HepG2 (cell line): ENCODE data around the gene CEP43. TPM values are rescaled to one million over a fixed set of nuclear protein-coding genes. Genes with fewer than 3 reads are reported as not detected.

Experiments used
- ATAC-seq: fragments of 200-7000 bp; cut with Tn5 transposase; 3 replicates; pipeline ENCODE4 v1.9.1; 2020; ENCODE audit warnings: mild to moderate bottlenecking, moderate library complexity
- BruUV-seq: library from RNA; stranded (reverse); fragments of 400-500 nt; replicated peaks from 2 replicates; lab custom pipeline; 2021; lab: Mats Ljungman, UMichigan
- CTCF ChIA-PET: fragments of 300-600 bp; formaldehyde crosslinking; extraction: SDS; loops from one replicate; lab custom pipeline; 2021; ENCODE audit warnings: low total read pairs, inconsistent platforms, low intra/inter-chr PET ratio; lab: Yijun Ruan, JAX
- POLR2A ChIA-PET: fragments of 350-600 bp; sonication (Branson Sonifier 250); formaldehyde crosslinking; loops from one replicate; lab custom pipeline; 2020; ENCODE audit warnings: antibody characterized with exemption, inconsistent platforms; lab: Yijun Ruan, JAX
- DNase-seq: peaks from one replicate; pipeline ENCODE4 v3.0.0-alpha.2; 2015; ENCODE audit warnings: low spot score
- FAIRE-seq: peaks from 3 replicates; lab custom pipeline; 2011; peaks lifted over from hg19 to GRCh38; lab: Jason Lieb, UNC
- H2AFZ ChIP-seq: one replicate; pipeline ENCODE4 v1.6.1; 2011; ENCODE audit warnings: low read length, inconsistent platforms
- H3K27ac ChIP-seq: fragments of 300-600 bp; 3 replicates; pipeline ENCODE4 v1.8.0; 2011; ENCODE audit warnings: mixed run types, mild to moderate bottlenecking, mixed read lengths, low read length, inconsistent platforms; ENCODE audit not compliant: insufficient read depth; ENCODE audit errors: extremely low read length
- H3K27me3 ChIP-seq, 2 experiments: fragments of 200-600 bp in 1 of 2; 2 replicates in 1 of 2; 3 replicates in 1 of 2; pipeline versions ENCODE4 v1.6.0 to v1.8.0; 2011; ENCODE audit warnings: low read length in 2 of 2, mild to moderate bottlenecking in 2 of 2, moderate library complexity in 2 of 2, inconsistent platforms in 1 of 2; ENCODE audit not compliant: insufficient read depth in 2 of 2, control insufficient read depth in 1 of 2
- H3K36me3 ChIP-seq, 2 experiments: fragments of 200-600 bp in 1 of 2; replicated peaks in 1 of 2; 2 replicates in 1 of 2; 3 replicates in 1 of 2; pipeline versions ENCODE4 v1.5.1 to v1.8.0; 2011; ENCODE audit warnings: low read length in 2 of 2, inconsistent platforms in 1 of 2; ENCODE audit not compliant: insufficient read depth in 2 of 2, control insufficient read depth in 1 of 2
- H3K4me1 ChIP-seq: 2 replicates; pipeline ENCODE4 v1.5.1; 2012; ENCODE audit warnings: low read length, inconsistent platforms; ENCODE audit not compliant: insufficient read depth
- H3K4me2 ChIP-seq: 2 replicates; pipeline ENCODE4 v1.6.0; 2011; ENCODE audit warnings: low read depth, low read length, inconsistent platforms
- H3K4me3 ChIP-seq, 3 experiments: fragments of 200-600 bp in 1 of 3; sonication (generic), shearing (Covaris generic) in 1 of 3; replicated peaks in 1 of 3; 2 replicates each; pipeline ENCODE4 v1.5.1; 2011 to 2016; ENCODE audit warnings: low read length in 3 of 3, inconsistent platforms in 2 of 3, low read depth in 2 of 3, mild to moderate bottlenecking in 2 of 3, control low read depth in 1 of 3, mixed read lengths in 1 of 3; ENCODE audit not compliant: insufficient read depth in 1 of 3
- H3K79me2 ChIP-seq: one replicate; pipeline ENCODE4 v1.6.1; 2011; ENCODE audit warnings: low read length, inconsistent platforms; ENCODE audit not compliant: insufficient read depth
- H3K9ac ChIP-seq: 2 replicates; pipeline ENCODE4 v1.6.0; 2011; ENCODE audit warnings: mild to moderate bottlenecking, low read depth, low read length, inconsistent platforms; ENCODE audit not compliant: insufficient read depth
- H3K9me3 ChIP-seq: 2 replicates; pipeline ENCODE4 v1.5.1; 2012; ENCODE audit warnings: mild to moderate bottlenecking, low read length
- H4K20me1 ChIP-seq: 2 replicates; pipeline ENCODE4 v1.6.0; 2011; ENCODE audit warnings: inconsistent platforms, mild to moderate bottlenecking, low read length, moderate library complexity; ENCODE audit not compliant: insufficient read depth
- CENPT ChIP-seq: sonication (generic); formaldehyde crosslinking; IDR thresholded peaks from 2 replicates; pipeline ENCODE4 v1.8.0; 2022; ENCODE audit warnings: low read depth, mild to moderate bottlenecking, moderate library complexity, missing genetic modification reagents
- FLYWCH1 ChIP-seq: sonication (generic); formaldehyde crosslinking; IDR thresholded peaks from 2 replicates; pipeline ENCODE4 v1.8.1; 2023; ENCODE audit warnings: mild to moderate bottlenecking, missing genetic modification reagents
- HNRNPUL1 ChIP-seq: fragments of 200-400 bp; formaldehyde crosslinking; IDR thresholded peaks from 2 replicates; pipeline ENCODE4 v1.6.1; 2017; ENCODE audit warnings: low read depth, mild to moderate bottlenecking, low read length, moderate library complexity
- JUND ChIP-seq: sonication (generic); formaldehyde crosslinking; IDR thresholded peaks from 2 replicates; pipeline ENCODE4 v1.8.0; 2022; ENCODE audit warnings: mild to moderate bottlenecking, missing genetic modification reagents
- SP5 ChIP-seq: IDR thresholded peaks from 2 replicates; pipeline ENCODE4 v1.6.1; 2016; ENCODE audit warnings: low read depth, borderline replicate concordance
- TARDBP ChIP-seq: sonication (generic); formaldehyde crosslinking; IDR thresholded peaks from 2 replicates; pipeline ENCODE4 v1.8.0; 2022; ENCODE audit warnings: mild to moderate bottlenecking, missing genetic modification reagents
- TRIM22 ChIP-seq: fragments of 450-650 bp; IDR thresholded peaks from 2 replicates; pipeline ENCODE4 v1.6.1; 2017
- ZBTB38 ChIP-seq: sonication (generic); formaldehyde crosslinking; IDR thresholded peaks from 2 replicates; pipeline ENCODE4 v1.5.1; 2020; ENCODE audit warnings: mild to moderate bottlenecking, missing genetic modification reagents
- ZBTB43 ChIP-seq: sonication (generic); formaldehyde crosslinking; conservative IDR thresholded peaks from 2 replicates; pipeline ENCODE4 v1.4.0; 2020; ENCODE audit warnings: missing genetic modification reagents
- ZNF512B ChIP-seq: sonication (generic); formaldehyde crosslinking; IDR thresholded peaks from 2 replicates; pipeline ENCODE4 v1.5.1; 2020; ENCODE audit warnings: missing genetic modification reagents, mild to moderate bottlenecking, borderline replicate concordance
- ZSCAN29 ChIP-seq: sonication (generic); formaldehyde crosslinking; conservative IDR thresholded peaks from 2 replicates; pipeline ENCODE4 v1.4.0; 2020; ENCODE audit warnings: mild to moderate bottlenecking, missing genetic modification reagents
- WGBS: methylation state at CpG from one replicate; pipeline ENCODE4 v1.1.6; 2017; ENCODE audit warnings: low lambda C conversion rate; 5-methylcytosine and 5-hydroxymethylcytosine counted together
- in situ Hi-C: cut with HindIII; loops from 2 replicates; pipeline ENCODE4 v1.10.0; 2017; ENCODE audit warnings: low pct_unique_long_range_greater_than_20kb; ENCODE audit not compliant: extremely low pct_ligation_motif_present
- intact Hi-C: fragments of 100-400 bp; cut with micrococcal nuclease; formaldehyde crosslinking; loops from one replicate; pipeline ENCODE4 v1.10.0; 2022; ENCODE audit not compliant: unreplicated experiment
- polyA plus RNA-seq, 8 experiments: library from polyadenylated mRNA; depleted of rRNA in 3 of 8; stranded (reverse) in 7 of 8; unstranded in 1 of 8; fragments of >200 nt; fragmentation: Illumina TruSeq in 4 of 8; extraction: Trizol in 4 of 8; gene quantifications; 2 replicates each; pipeline versions ENCODE4 v1.2.1 to v1.2.3, GENCODE V29; 2011 to 2016; ENCODE audit warnings: low read depth in 4 of 8, missing spikeins in 1 of 8, mixed read lengths in 1 of 8; ENCODE audit not compliant: insufficient read depth in 1 of 8
- total RNA-seq, 5 experiments: library from RNA; depleted of rRNA; stranded (reverse); fragments of >200 nt; fragmentation: Illumina TruSeq; extraction: Trizol; gene quantifications; 2 replicates each; pipeline ENCODE4 v1.2.3, GENCODE V29; 2016; ENCODE audit warnings: low read depth in 1 of 5

Gene CEP43
- total and polyA plus RNA-seq, 2 of the 13 experiments (the other 11 are each of a cell fraction or from before 2014, with no cell fraction given): 29.3 to 73.9 TPM

GRCh38 chr6:166955121-166955864 is 43.9 kb upstream of the CEP43 start:
- peak overlapping the region; percentile 89 for H3K27ac ChIP-seq
- POLR2A ChIA-PET: interaction anchor here (1.7 to 1.8 kb wide), 3 partner anchors 34 to 186 kb away, joined by 3 to 14 read pairs (median 6); partner anchors contain the start of gene CEP43
- TF ChIP-seq FLYWCH1 (CRISPR knock-in tag): 0 out of 2 replicates have a peak, but pooled peaks have one; percentile 17
- TF ChIP-seq ZBTB43 (CRISPR knock-in tag): peak; percentile 81
- TF ChIP-seq TRIM22: no peak
- 0 out of 2 replicates have a peak, but pooled peaks have one; percentile 50 for TF ChIP-seq JUND (CRISPR knock-in tag)
- no peak for TF ChIP-seq ZSCAN29 (CRISPR knock-in tag)
- TF ChIP-seq HNRNPUL1: no peak
- TF ChIP-seq ZBTB38 (CRISPR knock-in tag): peak; percentile 100
- TF ChIP-seq ZNF512B (CRISPR knock-in tag): peak; percentile 88; the same call in 1 of the 2 replicates
- peak; percentile 91 for TF ChIP-seq TARDBP
- peak; percentile 82; the same call in 1 of the 2 replicates for TF ChIP-seq CENPT
- TF ChIP-seq SP5 (CRISPR knock-in tag): no peak

More at GRCh38 chr6:166955121-166955864, 43.9 kb upstream of the CEP43 start:
- Histone ChIP-seq H3K36me3 (peaks cover 14 to 36% of the 10 kb centered on the region in 2 experiments), H3K4me3 (peak overlapping the region; percentile 90 to 99 (median 97)), H3K79me2 (peaks cover 50% of the 10 kb centered on the region), H3K9ac (peak overlapping the region; percentile 81), H3K9me3 (no peaks in the 10 kb centered on the region), H2AFZ (no peak overlapping the region), H3K4me2 (peak overlapping the region; percentile 90), H4K20me1 (peaks cover 44% of the 10 kb centered on the region), H3K27me3 (no peaks in the 10 kb centered on the region; a peak in 1 of 5 replicates), H3K4me1 (peaks cover 78% of the 10 kb centered on the region)
- CTCF ChIA-PET: no interaction called here
- no peak for FAIRE-seq
- no TSS peak for BruUV-seq
- intact Hi-C loops (no loop called here), in situ Hi-C loops (no loop called here)
- 64% methylated on average over 52 of the region's 52 CpGs for WGBS
- no peak for DNase-seq
- no peak for ATAC-seq
